ENCODE data around the gene GRAMD1A.

GRAMD1A gene

GRCh38 chr19:35021596-35021995 is 21.5 kb downstream of the GRAMD1A start:
- Histone ChIP-seq H3K4me2 (ENCODE audit: low read length) (no peak overlapping the region), H4K20me1 (ENCODE audit: control insufficient read depth, insufficient read depth, low read depth, low read length) (no peaks in the 10 kb centered on the region), H3K36me3 (ENCODE audit: control insufficient read depth, low read length) (peaks cover 86% of the 10 kb centered on the region), H3K27ac (ENCODE audit: low read depth, low read length) (no peak overlapping the region), H3K79me2 (ENCODE audit: control insufficient read depth, low read length) (no peaks in the 10 kb centered on the region), H3K4me3 (ENCODE audit: low read length) (no peak overlapping the region), H3K9me2 (replicated peaks; ENCODE audit: control insufficient read depth, low read length) (no peaks in the 10 kb centered on the region), H3K27me3 (ENCODE audit: control insufficient read depth, low read length) (no peaks in the 10 kb centered on the region), H3K9me3 (ENCODE audit: control insufficient read depth, insufficient read depth, low read length) (no peaks in the 10 kb centered on the region), H3K4me1 (ENCODE audit: control insufficient read depth, low read length) (no peaks in the 10 kb centered on the region), H3F3A (ENCODE audit: control insufficient read depth, insufficient read depth) (no peaks in the 10 kb centered on the region)
- TF ChIP-seq CTCF (IDR thresholded peaks at IDR 0.05; ENCODE audit: low read depth, low read length, poor library complexity, severe bottlenecking) (no peak), EZH2phosphoT487 (IDR thresholded peaks at IDR 0.05; ENCODE audit: borderline replicate concordance, low read length) (no peak)

- H3K9me3 ChIP-seq (ENCODE audit: control insufficient read depth, insufficient read depth, low read length): no peaks in the 10 kb centered on the region
- H3K4me1 ChIP-seq (ENCODE audit: control insufficient read depth, low read length): no peaks in the 10 kb centered on the region
- H3K4me2 ChIP-seq (ENCODE audit: low read length): no peak overlapping the region
- H3K4me3 ChIP-seq (ENCODE audit: low read length): no peak overlapping the region
- no peaks in the 10 kb centered on the region for H3K9me2 ChIP-seq (replicated peaks; ENCODE audit: control insufficient read depth, low read length)
- H4K20me1 ChIP-seq (ENCODE audit: control insufficient read depth, insufficient read depth, low read depth, low read length): no peaks in the 10 kb centered on the region
- no peaks in the 10 kb centered on the region for H3K27me3 ChIP-seq (ENCODE audit: control insufficient read depth, low read length)
- no peaks in the 10 kb centered on the region for H3F3A ChIP-seq (ENCODE audit: control insufficient read depth, insufficient read depth)
- H3K36me3 ChIP-seq (ENCODE audit: control insufficient read depth, low read length): peaks cover 88% of the 10 kb centered on the region
- H3K79me2 ChIP-seq (ENCODE audit: control insufficient read depth, low read length): no peaks in the 10 kb centered on the region
- no peak overlapping the region for H3K27ac ChIP-seq (ENCODE audit: low read depth, low read length)
- no peak for TF ChIP-seq CTCF (IDR thresholded peaks at IDR 0.05; ENCODE audit: low read depth, low read length, poor library complexity, severe bottlenecking)
Measured at GRCh38 chr19:35022460-35022859, 22.3 kb downstream of the GRAMD1A start.

GRCh38 chr19:35023428-35023827 is 23.3 kb downstream of the GRAMD1A start:
- Histone ChIP-seq H3K9me2 (replicated peaks; ENCODE audit: control insufficient read depth, low read length) (no peaks in the 10 kb centered on the region), H3K79me2 (ENCODE audit: control insufficient read depth, low read length) (no peaks in the 10 kb centered on the region), H3K4me1 (ENCODE audit: control insufficient read depth, low read length) (no peaks in the 10 kb centered on the region), H3K27me3 (ENCODE audit: control insufficient read depth, low read length) (no peaks in the 10 kb centered on the region), H3K9me3 (ENCODE audit: control insufficient read depth, insufficient read depth, low read length) (no peaks in the 10 kb centered on the region), H3K4me2 (ENCODE audit: low read length) (no peak overlapping the region), H3K4me3 (ENCODE audit: low read length) (no peak overlapping the region), H4K20me1 (ENCODE audit: control insufficient read depth, insufficient read depth, low read depth, low read length) (no peaks in the 10 kb centered on the region), H3F3A (ENCODE audit: control insufficient read depth, insufficient read depth) (no peaks in the 10 kb centered on the region), H3K36me3 (ENCODE audit: control insufficient read depth, low read length) (peaks cover 90% of the 10 kb centered on the region), H3K27ac (ENCODE audit: low read depth, low read length) (no peak overlapping the region)
- TF ChIP-seq CTCF (IDR thresholded peaks at IDR 0.05; ENCODE audit: low read depth, low read length, poor library complexity, severe bottlenecking): no peak
- TF ChIP-seq EZH2phosphoT487 (IDR thresholded peaks at IDR 0.05; ENCODE audit: borderline replicate concordance, low read length): no peak

GRCh38 chr19:35024095-35024494 is 24.0 kb downstream of the GRAMD1A start:
- no peaks in the 10 kb centered on the region for H3K4me1 ChIP-seq (ENCODE audit: control insufficient read depth, low read length)
- no peaks in the 10 kb centered on the region for H4K20me1 ChIP-seq (ENCODE audit: control insufficient read depth, insufficient read depth, low read depth, low read length)
- H3F3A ChIP-seq (ENCODE audit: control insufficient read depth, insufficient read depth): no peaks in the 10 kb centered on the region
- no peaks in the 10 kb centered on the region for H3K9me3 ChIP-seq (ENCODE audit: control insufficient read depth, insufficient read depth, low read length)
- peaks cover 83% of the 10 kb centered on the region for H3K36me3 ChIP-seq (ENCODE audit: control insufficient read depth, low read length)
- no peak overlapping the region for H3K27ac ChIP-seq (ENCODE audit: low read depth, low read length)
- H3K79me2 ChIP-seq (ENCODE audit: control insufficient read depth, low read length): no peaks in the 10 kb centered on the region
- no peaks in the 10 kb centered on the region for H3K9me2 ChIP-seq (replicated peaks; ENCODE audit: control insufficient read depth, low read length)
- no peak overlapping the region for H3K4me2 ChIP-seq (ENCODE audit: low read length)
- H3K27me3 ChIP-seq (ENCODE audit: control insufficient read depth, low read length): no peaks in the 10 kb centered on the region
- H3K4me3 ChIP-seq (ENCODE audit: low read length): no peak overlapping the region
- no peak for TF ChIP-seq CTCF (IDR thresholded peaks at IDR 0.05; ENCODE audit: low read depth, low read length, poor library complexity, severe bottlenecking)
- no peak for TF ChIP-seq EZH2phosphoT487 (IDR thresholded peaks at IDR 0.05; ENCODE audit: borderline replicate concordance, low read length)
